HEK293T (cell line): Measurements from ENCODE around the gene FXYD6.

Source experiments
- BHLHE40 ChIP-seq: fragments of 450-650 bp; IDR thresholded peaks from 2 replicates; pipeline ENCODE4 v1.6.1; 2016; ENCODE audit warnings: mild to moderate bottlenecking, moderate library complexity, borderline replicate concordance
- CTBP1 ChIP-seq: fragments of 450-650 bp; IDR thresholded peaks from 2 replicates; pipeline ENCODE4 v1.6.1; 2016; ENCODE audit warnings: borderline replicate concordance
- ELF4 ChIP-seq: fragments of 450-650 bp; IDR thresholded peaks from 2 replicates; pipeline ENCODE4 v1.6.1; 2017; ENCODE audit warnings: antibody characterized with exemption
- FOXK2 ChIP-seq: fragments of 450-650 bp; IDR thresholded peaks from 2 replicates; pipeline ENCODE4 v1.6.1; 2016; ENCODE audit warnings: mild to moderate bottlenecking
- FOXM1 ChIP-seq: fragments of 450-650 bp; IDR thresholded peaks from 2 replicates; pipeline ENCODE4 v1.6.1; 2017; ENCODE audit warnings: mild to moderate bottlenecking, borderline replicate concordance
- HDGF ChIP-seq: fragments of 450-650 bp; IDR thresholded peaks from 2 replicates; pipeline ENCODE4 v1.6.1; 2017; ENCODE audit warnings: antibody characterized with exemption, borderline replicate concordance
- NFRKB ChIP-seq: fragments of 450-650 bp; IDR thresholded peaks from 2 replicates; pipeline ENCODE4 v1.6.1; 2016; ENCODE audit warnings: mild to moderate bottlenecking, moderate library complexity
- SP1 ChIP-seq: fragments of 450-650 bp; IDR thresholded peaks from 2 replicates; pipeline ENCODE4 v1.6.1; 2017
- SUZ12 ChIP-seq: fragments of 450-650 bp; IDR thresholded peaks from 2 replicates; pipeline ENCODE4 v1.6.1; 2016; ENCODE audit warnings: mild to moderate bottlenecking
- TARDBP ChIP-seq: fragments of 450-650 bp; IDR thresholded peaks from 2 replicates; pipeline ENCODE4 v1.6.1; 2016
- ZNF384 ChIP-seq: fragments of 450-650 bp; IDR thresholded peaks from 2 replicates; pipeline ENCODE4 v1.6.1; 2016
- TF ChIP-seq, protein P1 (sequence below): fragments of 450-650 bp; IDR thresholded peaks from 2 replicates; pipeline ENCODE4 v1.6.1; 2016

- TF ChIP-seq SUZ12 (no peak), FOXM1 (no peak), FOXK2 (no peak), ZNF384 (no peak), SP1 (no peak), NFRKB (no peak), BHLHE40 (no peak), ELF4 (no peak), CTBP1 (no peak), HDGF (no peak), TARDBP (no peak)
- TF ChIP-seq, protein P1, sequence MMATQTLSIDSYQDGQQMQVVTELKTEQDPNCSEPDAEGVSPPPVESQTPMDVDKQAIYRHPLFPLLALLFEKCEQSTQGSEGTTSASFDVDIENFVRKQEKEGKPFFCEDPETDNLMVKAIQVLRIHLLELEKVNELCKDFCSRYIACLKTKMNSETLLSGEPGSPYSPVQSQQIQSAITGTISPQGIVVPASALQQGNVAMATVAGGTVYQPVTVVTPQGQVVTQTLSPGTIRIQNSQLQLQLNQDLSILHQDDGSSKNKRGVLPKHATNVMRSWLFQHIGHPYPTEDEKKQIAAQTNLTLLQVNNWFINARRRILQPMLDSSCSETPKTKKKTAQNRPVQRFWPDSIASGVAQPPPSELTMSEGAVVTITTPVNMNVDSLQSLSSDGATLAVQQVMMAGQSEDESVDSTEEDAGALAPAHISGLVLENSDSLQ: no peak
Observed at GRCh38 chr11:117823294-117823945, 53.0 kb downstream of the FXYD6 start.
